Activated gamma-delta T cell (primary cell): ENCODE data around the gene CPTP.
A peak's percentile ranks its signal among the peaks of the same experiment; 100 is the strongest.

ENCODE experiments used
- DNase-seq: peaks from one replicate; lab custom pipeline; 2025; lab: John Stamatoyannopoulos, UW

CPTP gene

GRCh38 chr1:1349256-1350012, 24.8 kb downstream of the CPTP start, which contains the start of gene DVL1:
TSS of gene DVL1 (minus strand) at chr1:1349418. CDS start at chr1:1349065, 353 bp downstream.
- DNase-seq = peak; percentile 66

- no peak for DNase-seq
Observed at GRCh38 chr1:1351511-1352427, 27.2 kb downstream of the CPTP start.

GRCh38 chr1:1352786-1353388, 28.3 kb downstream of the CPTP start:
- DNase-seq = no peak

- DNase-seq = no peak
Observed at GRCh38 chr1:1353389-1354151, 29.0 kb downstream of the CPTP start.

GRCh38 chr1:1354271-1355247, 30.0 kb downstream of the CPTP start:
- no peak for DNase-seq

GRCh38 chr1:1355416-1355815, 30.8 kb downstream of the CPTP start:
- DNase-seq = no peak

GRCh38 chr1:1356166-1356795, 31.7 kb downstream of the CPTP start:
- DNase-seq = no peak

GRCh38 chr1:1356796-1357401, 32.3 kb downstream of the CPTP start:
- no peak for DNase-seq

GRCh38 chr1:1357871-1358432, 33.4 kb downstream of the CPTP start:
- DNase-seq = no peak

- DNase-seq = no peak
Observed at GRCh38 chr1:1358433-1359271, 34.0 kb downstream of the CPTP start, which contains the start of gene MXRA8. TSS of gene MXRA8 (minus strand) at chr1:1358555. CDS start at chr1:1358504, 51 bp downstream.

- DNase-seq = no peak
Observed at GRCh38 chr1:1359308-1359663, 34.7 kb downstream of the CPTP start.

- DNase-seq = no peak
Observed at GRCh38 chr1:1359664-1360468, 35.3 kb downstream of the CPTP start.

GRCh38 chr1:1360506-1361169, 36.0 kb downstream of the CPTP start:
- DNase-seq = no peak

GRCh38 chr1:1361233-1361981, 36.8 kb downstream of the CPTP start:
- no peak for DNase-seq

- DNase-seq = no peak
Observed at GRCh38 chr1:1361982-1362423, 37.4 kb downstream of the CPTP start.

GRCh38 chr1:1364266-1364665, 39.7 kb downstream of the CPTP start:
- no peak for DNase-seq
